Measurements from ENCODE around the gene NPHS2.

NPHS2 gene

DNA sequence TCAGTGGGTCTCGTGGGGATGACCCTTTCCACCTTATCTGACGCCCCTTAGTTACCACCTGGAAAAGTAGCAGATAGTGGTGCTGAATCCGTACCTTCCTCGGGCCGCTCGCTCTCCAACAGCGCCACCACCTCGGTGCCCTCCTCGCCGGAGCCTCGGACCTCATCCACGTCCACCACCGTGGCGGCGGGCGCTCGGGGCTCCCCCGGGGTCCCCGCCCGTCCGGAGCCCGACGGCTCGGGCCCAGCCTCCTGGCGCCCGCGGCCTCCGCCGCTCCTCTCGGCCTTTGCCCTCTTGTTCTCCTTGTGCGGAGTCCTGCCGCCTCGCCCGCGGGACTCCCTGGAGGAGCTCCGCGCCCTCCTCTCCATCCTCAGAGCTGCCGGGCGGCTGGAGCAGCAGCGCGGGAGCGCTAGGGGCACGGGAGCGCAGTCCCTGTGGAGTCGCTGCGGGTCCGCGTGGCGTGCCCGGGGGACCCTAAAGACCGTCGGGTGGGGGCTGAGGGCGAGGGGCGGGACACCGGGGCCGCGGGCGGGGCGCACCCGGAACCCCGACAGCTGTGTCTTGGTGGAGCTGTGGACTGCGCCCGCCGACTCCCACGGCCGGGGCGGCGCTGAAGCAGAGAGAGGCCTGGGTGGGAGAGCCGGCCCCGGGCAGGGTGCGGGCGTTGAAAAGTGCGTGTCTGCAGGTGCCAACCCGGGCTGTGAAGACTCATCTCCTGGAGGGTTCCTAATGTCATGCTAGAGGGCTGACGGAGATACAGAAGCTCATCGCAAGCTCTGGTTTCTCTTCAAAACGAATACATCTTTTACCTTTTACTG is at the start of gene NPHS2:
TSS of gene NPHS2 (minus strand) at position 452 of the 818 bp plus-strand sequence. CDS start at position 368, 84 bp downstream.
- H3K27me3 ChIP-seq: peaks cover 22 to 38% (median 34%) of the 10 kb centered on the region in 11 experiments
- no peak for TF ChIP-seq Cebpa-rat (IDR thresholded peaks at IDR 0.05)
- H3K27ac ChIP-seq: no peak within 1 kb of the TSS
- no peak within 1 kb of the TSS for H3K4me2 ChIP-seq
- no peaks in the 10 kb centered on the region for H3K4me1 ChIP-seq
- H3K9me3 ChIP-seq (replicated peaks in 1 of 11): peaks cover 8 to 23% (median 11%) of the 10 kb centered on the region in 11 experiments; a peak in 19 of 22 replicates
- no peak within 1 kb of the TSS for H3K9ac ChIP-seq
- no peaks in the 10 kb centered on the region; a peak in 1 of 22 replicates for H3K36me3 ChIP-seq
- no peak within 1 kb of the TSS; a peak in 1 of 20 replicates for H3K4me3 ChIP-seq
- H4K20me1 ChIP-seq: no peaks in the 10 kb centered on the region

DNA sequence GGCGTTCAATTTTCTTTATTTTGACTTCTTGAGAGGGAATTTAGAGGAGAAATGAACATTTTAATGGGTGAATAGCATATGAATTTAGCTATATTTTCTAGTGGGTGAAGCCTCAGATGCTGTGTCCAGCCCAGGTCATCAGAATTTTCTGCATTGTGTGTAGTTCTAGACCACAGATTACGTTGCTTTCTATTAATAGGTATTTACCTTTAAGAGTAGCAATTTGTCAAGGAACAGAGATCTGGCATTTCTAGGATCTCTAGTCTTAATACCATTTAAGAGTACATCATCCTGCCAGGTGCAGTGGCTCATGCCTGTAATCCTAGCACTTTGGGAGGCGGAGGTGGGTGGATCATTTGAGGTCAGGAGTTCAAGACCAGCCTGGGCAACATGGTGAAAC is 36.6 kb upstream of the NPHS2 start:
- H3K9me3 ChIP-seq (replicated peaks in 1 of 11): no peaks in the 10 kb centered on the region
- H4K20me1 ChIP-seq: no peaks in the 10 kb centered on the region
- H3K27ac ChIP-seq: no peak overlapping the region
- H3K27me3 ChIP-seq: no peaks in the 10 kb centered on the region
- H3K4me1 ChIP-seq: peaks cover 4 to 18% (median 14%) of the 10 kb centered on the region in 10 experiments; a peak in 16 of 20 replicates
- no peak overlapping the region for H3K4me3 ChIP-seq
- H3K9ac ChIP-seq: no peak overlapping the region
- TF ChIP-seq Cebpa-rat (IDR thresholded peaks at IDR 0.05): no peak
- no peak overlapping the region for H3K4me2 ChIP-seq
- no peaks in the 10 kb centered on the region for H3K36me3 ChIP-seq

DNA sequence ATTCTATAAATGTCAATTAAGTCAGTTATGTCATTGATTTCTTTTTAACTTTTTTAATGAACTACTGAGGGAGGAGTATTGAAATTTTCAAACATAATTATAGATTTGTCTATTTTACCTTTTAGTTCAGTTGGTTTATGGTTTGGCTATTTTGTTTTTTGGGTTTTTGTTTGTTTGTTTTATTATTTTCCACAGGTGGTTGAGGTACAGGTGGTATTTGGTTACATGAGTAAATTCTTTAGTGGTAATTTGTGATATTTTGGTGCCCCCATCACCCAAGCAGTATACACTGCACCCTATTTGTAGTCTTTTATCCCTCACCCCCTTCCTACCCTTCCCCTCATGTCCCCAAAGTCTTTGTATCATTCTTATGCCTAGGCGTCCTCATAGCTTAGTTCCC is 25.3 kb upstream of the NPHS2 start:
- H3K4me3 ChIP-seq: no peak overlapping the region
- H3K36me3 ChIP-seq: no peaks in the 10 kb centered on the region
- TF ChIP-seq Cebpa-rat (IDR thresholded peaks at IDR 0.05): no peak
- peaks cover 0 to 10% (median 4%) of the 10 kb centered on the region in 11 experiments; a peak in 2 of 22 replicates for H3K9me3 ChIP-seq (replicated peaks in 1 of 11)
- H3K27ac ChIP-seq: no peak overlapping the region
- H3K4me2 ChIP-seq: no peak overlapping the region
- no peaks in the 10 kb centered on the region for H3K27me3 ChIP-seq
- H3K4me1 ChIP-seq: peaks cover 0 to 12% (median 0%) of the 10 kb centered on the region in 10 experiments; a peak in 1 of 20 replicates
- H3K9ac ChIP-seq: no peak overlapping the region
- no peaks in the 10 kb centered on the region for H4K20me1 ChIP-seq

DNA sequence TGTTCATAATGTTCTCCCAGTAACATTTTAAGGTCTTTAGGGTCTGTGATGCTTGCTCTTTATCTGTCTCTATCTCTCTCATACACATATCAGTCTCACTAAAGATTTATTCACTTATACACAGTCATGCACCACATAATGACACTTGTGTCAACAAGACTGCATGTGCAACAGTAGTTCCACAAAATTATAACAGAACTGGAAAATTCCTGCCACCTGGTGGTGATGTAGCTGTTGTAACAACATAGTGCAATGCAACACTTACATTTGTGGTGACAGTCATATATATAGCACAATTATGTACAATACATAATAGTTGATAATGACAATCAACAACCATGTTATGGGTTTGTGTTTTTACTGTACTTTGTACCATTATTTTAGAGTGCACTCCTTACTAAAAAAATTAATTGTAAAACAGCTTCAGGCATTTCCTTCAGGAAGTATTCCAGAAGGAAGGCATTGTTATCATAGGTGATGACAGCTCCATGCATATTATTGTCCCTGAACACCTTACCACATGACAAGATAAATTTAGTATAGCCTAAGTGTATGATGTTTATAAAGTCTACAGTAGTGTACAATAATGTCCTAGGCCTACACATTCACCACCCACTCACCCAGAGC is 24.0 kb upstream of the NPHS2 start:
- H3K4me3 ChIP-seq: no peak overlapping the region
- H3K27me3 ChIP-seq: no peaks in the 10 kb centered on the region
- no peak overlapping the region for H3K9ac ChIP-seq
- H3K27ac ChIP-seq: no peak overlapping the region
- H3K4me2 ChIP-seq: no peak overlapping the region
- no peaks in the 10 kb centered on the region for H4K20me1 ChIP-seq
- TF ChIP-seq Cebpa-rat (IDR thresholded peaks at IDR 0.05): no peak
- H3K4me1 ChIP-seq: peaks cover 0 to 12% (median 0%) of the 10 kb centered on the region in 10 experiments; a peak in 1 of 20 replicates
- no peaks in the 10 kb centered on the region for H3K36me3 ChIP-seq
- H3K9me3 ChIP-seq (replicated peaks in 1 of 11): peaks cover 0 to 10% (median 4%) of the 10 kb centered on the region in 11 experiments; a peak in 2 of 22 replicates

DNA sequence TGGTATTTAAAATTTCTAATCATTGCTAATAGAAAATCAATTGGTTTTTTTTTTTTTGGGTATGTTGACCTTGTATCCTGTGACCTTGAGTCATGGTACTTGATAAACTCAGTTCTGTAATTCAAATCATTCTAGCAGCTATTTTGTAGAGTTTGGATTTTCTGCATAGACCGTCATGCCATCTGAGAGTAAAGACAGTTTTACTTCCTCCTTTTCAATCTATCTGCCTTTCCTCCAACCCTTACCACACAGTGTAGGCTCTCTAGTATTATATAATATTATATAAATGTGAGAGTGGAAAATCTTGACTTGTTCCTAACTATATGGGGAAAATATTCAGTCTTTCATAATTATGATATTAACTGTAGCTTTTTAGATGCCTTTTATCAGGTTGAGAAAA is 22.9 kb upstream of the NPHS2 start:
- Histone ChIP-seq H3K9ac (no peak overlapping the region), H3K4me2 (no peak overlapping the region), H3K9me3 (replicated peaks in 1 of 11) (peaks cover 0 to 10% (median 4%) of the 10 kb centered on the region in 11 experiments; a peak in 2 of 22 replicates), H3K36me3 (no peaks in the 10 kb centered on the region), H3K27me3 (no peaks in the 10 kb centered on the region), H3K4me1 (peaks cover 0 to 12% (median 0%) of the 10 kb centered on the region in 10 experiments; a peak in 1 of 20 replicates), H3K4me3 (no peak overlapping the region), H3K27ac (no peak overlapping the region), H4K20me1 (no peaks in the 10 kb centered on the region)
- TF ChIP-seq Cebpa-rat (IDR thresholded peaks at IDR 0.05): no peak

DNA sequence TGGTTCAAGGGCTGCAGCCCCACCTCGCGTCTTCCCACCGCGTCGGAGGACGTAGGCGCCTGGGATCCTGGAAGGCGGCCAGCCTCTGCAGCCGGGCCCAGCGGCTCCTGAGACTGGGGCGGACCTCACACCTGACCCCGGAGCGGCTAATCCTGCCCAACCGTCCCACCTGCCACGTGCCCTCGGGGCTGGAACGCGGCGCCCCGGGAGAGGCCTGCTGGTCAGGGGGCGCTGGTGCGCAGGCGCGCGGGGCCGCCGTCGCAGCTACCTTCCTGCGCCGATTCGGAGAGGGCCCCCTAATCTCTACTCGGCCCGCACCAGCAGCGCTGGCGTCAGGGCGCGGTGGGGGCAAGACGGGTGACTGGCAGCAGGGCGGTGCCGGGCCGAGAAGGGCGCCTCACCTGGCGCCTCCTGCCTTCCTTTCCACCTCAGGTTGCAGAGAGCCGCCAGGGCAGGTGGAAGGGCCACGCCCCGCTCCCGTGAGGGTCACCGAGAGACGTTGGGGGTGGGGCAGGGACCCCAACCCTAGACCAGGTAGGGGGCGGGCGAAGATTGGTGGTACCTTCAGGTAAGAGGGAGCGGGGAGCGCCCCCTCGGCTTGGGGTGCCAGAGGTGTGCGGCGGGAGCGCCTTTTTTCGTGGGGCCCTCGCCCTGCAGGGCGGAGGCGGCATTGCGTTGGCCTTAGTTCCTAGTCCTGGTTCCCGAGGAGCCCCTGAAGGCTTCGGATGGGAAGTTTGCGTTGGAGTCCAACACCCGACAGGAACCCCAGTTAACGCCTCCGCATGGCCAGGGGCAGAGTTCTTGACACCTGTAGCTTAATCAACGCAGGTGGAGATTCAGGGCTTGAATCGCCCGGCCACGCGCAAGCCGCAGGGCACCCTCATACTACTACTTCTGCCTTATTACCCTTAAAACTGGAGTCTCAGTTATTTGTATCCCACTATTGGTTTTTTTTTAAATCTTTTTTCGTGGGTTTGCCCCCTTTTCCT is 16.1 kb upstream of the NPHS2 start, which contains the start of gene TDRD5:
TSS of gene TDRD5 (plus strand) at position 241 of the 989 bp plus-strand sequence. CDS start 784 bp downstream, outside the sequence.
- Histone ChIP-seq H4K20me1 (no peaks in the 10 kb centered on the region), H3K27ac (no peak within 1 kb of the TSS), H3K4me2 (no peak within 1 kb of the TSS), H3K27me3 (no peaks in the 10 kb centered on the region), H3K4me1 (no peaks in the 10 kb centered on the region), H3K36me3 (no peaks in the 10 kb centered on the region), H3K9ac (no peak within 1 kb of the TSS), H3K4me3 (no peak within 1 kb of the TSS), H3K9me3 (replicated peaks in 1 of 11) (peaks cover 10 to 18% (median 13%) of the 10 kb centered on the region in 11 experiments; a peak in 20 of 22 replicates)
- no peak for TF ChIP-seq Cebpa-rat (IDR thresholded peaks at IDR 0.05)

DNA sequence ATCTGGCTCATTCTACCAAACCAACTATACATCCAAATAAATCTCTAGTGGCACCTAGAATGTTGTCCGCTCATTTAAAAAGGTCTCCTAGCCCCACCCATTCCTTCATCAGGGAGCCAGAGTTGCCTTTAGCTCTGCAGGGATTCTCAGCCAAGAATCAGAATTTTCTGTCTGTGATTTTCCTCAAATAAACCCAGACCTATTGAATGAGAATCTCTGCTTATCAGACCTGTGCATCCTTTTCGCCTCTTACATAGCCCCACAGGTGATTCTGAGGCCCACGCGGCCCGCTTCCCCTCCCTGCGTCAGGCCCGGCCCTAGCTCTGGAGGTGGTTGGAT is 15.5 kb upstream of the NPHS2 start:
- Histone ChIP-seq H3K4me3 (no peak overlapping the region), H3K36me3 (no peaks in the 10 kb centered on the region), H3K9ac (no peak overlapping the region), H3K4me2 (no peak overlapping the region), H3K27me3 (no peaks in the 10 kb centered on the region), H4K20me1 (no peaks in the 10 kb centered on the region), H3K9me3 (replicated peaks in 1 of 11) (peaks cover 10 to 22% (median 15%) of the 10 kb centered on the region in 11 experiments; a peak in 20 of 22 replicates), H3K4me1 (no peaks in the 10 kb centered on the region), H3K27ac (no peak overlapping the region)
- TF ChIP-seq Cebpa-rat (IDR thresholded peaks at IDR 0.05): no peak

DNA sequence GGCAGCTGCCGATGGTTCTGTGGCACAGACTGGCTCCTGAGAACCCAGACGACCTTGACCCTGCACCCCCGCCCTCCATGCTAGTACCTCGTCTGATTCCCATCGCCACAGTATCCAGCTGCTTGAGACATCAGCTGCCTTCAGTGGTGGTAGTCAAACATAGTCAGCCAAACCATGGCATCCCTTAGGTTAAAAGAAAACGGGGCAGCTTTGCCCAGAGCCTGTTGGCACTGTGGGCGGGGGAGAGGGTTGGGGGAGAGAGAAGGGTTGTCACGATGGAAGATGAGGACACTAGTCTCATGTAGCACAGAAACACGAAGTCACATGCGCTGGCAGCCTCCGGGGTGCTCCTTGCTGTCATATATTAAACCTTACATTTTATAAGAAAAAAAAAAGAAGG is 14.9 kb upstream of the NPHS2 start:
- Histone ChIP-seq H3K27ac (no peak overlapping the region), H3K9ac (no peak overlapping the region), H4K20me1 (no peaks in the 10 kb centered on the region), H3K27me3 (no peaks in the 10 kb centered on the region), H3K4me2 (no peak overlapping the region), H3K36me3 (no peaks in the 10 kb centered on the region), H3K9me3 (replicated peaks in 1 of 11) (peaks cover 10 to 25% (median 17%) of the 10 kb centered on the region in 11 experiments; a peak in 20 of 22 replicates), H3K4me1 (no peaks in the 10 kb centered on the region), H3K4me3 (no peak overlapping the region)
- TF ChIP-seq Cebpa-rat (IDR thresholded peaks at IDR 0.05): no peak

All from BLaER1 treated with 17β-estradiol and CSF1 and Interleukin-3, amounts not matched to agents 10 nM and 100 nM (cell line).